GM18498 (cell line): Measurements from ENCODE around the gene FAT3.

Source experiments
- ATAC-seq: cut with Tn5 transposase; IDR thresholded peaks from one replicate; pipeline ENCODE4 v1.9.1; 2021; ENCODE audit warnings: mild to moderate bottlenecking, moderate library complexity; ENCODE audit not compliant: unreplicated experiment

Gene FAT3

GRCh38 chr11:92227230-92227814, 2.7 kb downstream of the FAT3 start:
- no peak for ATAC-seq

GRCh38 chr11:92227959-92228935, 3.6 kb downstream of the FAT3 start:
- ATAC-seq: no peak

DNA sequence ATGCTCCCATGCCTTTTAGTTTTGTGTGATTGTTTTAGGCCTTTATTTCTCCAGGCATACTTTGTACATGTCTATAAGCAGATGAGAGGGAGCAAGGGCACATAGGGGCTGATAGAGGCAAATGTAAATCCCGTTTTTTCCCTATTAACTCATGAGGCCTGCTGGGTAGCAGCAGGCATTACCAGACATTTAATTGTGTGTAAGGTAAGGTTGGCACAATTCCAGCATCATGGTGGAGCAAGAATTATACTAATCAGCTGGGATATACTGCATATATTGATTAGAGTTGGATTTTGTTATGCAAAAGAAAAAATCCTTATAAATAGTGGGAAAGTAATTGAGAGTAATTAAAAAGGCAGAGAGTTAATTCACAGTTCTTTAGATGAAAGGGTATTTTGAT, 12.2 kb downstream of the FAT3 start:
- ATAC-seq: no peak

DNA sequence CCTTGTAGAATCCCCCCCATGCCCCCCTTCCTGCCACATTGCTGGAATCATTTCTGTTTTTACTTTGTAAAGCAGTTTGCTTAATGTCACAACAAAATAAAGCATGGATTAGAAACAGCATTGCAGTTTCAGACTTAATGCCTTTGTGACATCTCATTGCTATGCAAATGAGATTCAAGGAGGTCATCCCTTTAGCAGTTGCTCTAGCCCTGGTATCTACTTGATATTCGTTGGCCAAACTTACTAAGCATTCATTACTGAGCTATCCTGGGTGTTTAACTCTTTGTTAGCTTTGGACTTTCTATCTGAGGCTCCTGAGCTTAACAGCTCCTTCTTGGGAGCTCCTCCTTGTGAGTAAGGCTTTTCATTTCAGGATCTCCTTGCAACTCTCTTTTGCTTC, 16.3 kb downstream of the FAT3 start:
- no peak for ATAC-seq

- ATAC-seq: no peak
Measured at GRCh38 chr11:92245700-92246271, 21.2 kb downstream of the FAT3 start.

- ATAC-seq: no peak
Measured at GRCh38 chr11:92246630-92247029, 22.0 kb downstream of the FAT3 start.

DNA sequence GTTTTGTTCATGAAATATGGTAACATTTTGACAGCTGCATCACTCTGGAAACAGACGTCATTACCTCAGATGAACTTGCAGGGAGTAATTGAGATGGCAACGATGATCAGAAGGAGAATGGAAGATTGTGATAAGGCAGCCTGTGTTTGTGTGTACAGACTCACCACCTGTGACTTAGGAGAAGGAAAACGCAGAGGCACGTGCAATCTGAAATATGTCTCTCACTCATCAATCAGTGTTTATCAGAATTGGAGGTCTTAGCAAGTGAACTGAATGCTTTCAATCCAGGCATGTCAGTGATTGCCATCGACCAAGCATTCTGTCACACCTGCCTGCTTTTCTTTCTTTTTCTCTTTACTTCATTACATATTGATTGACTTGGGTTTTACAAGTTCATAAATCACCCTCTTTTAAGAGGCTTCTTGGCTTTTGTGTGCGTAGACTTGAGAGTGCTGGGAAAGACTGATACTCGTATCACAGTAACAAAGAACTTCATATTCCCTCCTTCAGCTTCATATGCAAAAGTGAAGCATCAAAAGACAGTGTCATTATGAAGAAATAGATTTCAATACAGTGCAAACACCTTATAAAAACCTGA, 24.6 kb downstream of the FAT3 start:
- ATAC-seq: no peak

- no peak for ATAC-seq
Measured at GRCh38 chr11:92251980-92252379, 27.4 kb downstream of the FAT3 start.

DNA sequence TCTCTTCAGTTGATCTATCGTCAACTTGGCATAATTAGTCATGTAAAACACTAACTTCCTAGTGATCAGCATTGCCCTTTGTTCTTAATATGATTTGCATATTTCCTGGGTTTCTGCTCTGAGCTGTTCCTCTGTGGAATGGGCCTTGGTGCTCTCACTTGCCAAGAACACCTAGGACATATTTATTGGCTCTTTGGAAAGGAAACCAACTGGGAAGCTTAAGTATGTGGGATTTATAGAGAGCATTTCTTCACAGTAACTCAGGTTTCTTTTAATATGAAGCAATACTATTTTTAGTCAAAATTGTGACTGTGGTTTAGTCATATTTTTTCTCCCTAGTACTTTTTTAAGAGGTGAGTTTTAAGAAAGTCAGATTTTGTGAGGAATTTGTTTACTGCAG, 28.8 kb downstream of the FAT3 start:
- no peak for ATAC-seq

DNA sequence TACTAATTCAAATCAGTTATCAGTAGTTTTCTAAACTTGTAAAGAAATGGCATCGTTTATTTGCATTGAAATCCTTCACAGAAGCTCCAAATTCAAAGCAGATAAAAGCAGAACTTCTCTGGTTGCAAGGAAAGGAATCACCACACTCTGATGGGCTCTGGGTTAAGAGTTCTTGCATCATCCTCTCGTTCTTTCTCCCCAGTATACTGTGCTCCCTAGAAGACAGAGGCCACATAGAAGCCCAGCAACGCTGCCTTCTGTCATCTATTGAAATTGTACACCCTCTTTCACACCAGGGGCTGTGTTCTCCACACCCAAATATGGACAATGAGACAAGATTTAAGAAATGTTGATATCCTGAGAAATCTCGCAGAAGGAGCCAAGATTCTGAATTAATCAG, 29.3 kb downstream of the FAT3 start:
- ATAC-seq: no peak

DNA sequence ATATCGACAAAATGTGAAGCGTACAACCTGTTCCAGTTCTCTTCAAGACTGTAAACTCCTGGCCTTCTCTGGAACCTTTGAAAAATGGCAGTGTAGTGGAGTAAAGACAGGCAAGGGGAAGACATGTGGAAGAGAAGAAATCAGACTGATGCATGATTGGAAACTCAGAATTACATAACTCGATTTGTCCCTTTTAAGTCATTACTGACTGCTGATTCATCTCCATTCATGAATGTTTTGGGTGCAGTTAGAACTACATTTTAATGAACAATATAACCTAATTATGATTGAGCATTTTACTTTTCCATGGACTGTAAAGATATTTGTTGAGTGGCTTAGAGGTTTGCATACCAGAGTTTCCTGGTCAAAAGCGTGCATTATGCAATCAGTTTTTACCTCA, 32.9 kb downstream of the FAT3 start:
- ATAC-seq: no peak

GRCh38 chr11:92259861-92260260, 35.2 kb downstream of the FAT3 start:
- ATAC-seq: no peak

DNA sequence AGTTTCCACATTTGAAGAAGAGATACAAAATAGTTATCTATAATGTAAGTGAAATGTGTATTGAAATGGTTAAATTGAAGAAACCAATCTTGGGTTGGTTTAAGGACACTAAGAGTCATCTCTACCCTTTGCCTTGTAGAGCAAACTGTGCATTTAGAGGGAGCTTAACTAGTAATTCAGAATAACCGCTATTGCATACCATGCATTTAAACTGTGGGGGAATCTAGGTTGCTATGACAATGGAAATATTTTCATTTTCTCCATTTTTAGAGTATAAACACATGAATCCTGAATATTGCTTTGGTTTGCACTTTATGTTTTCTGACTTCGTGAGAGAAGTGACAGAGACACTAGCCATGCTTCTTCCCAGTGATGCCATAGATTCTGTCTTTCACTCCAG, 39.7 kb downstream of the FAT3 start:
- ATAC-seq: no peak

DNA sequence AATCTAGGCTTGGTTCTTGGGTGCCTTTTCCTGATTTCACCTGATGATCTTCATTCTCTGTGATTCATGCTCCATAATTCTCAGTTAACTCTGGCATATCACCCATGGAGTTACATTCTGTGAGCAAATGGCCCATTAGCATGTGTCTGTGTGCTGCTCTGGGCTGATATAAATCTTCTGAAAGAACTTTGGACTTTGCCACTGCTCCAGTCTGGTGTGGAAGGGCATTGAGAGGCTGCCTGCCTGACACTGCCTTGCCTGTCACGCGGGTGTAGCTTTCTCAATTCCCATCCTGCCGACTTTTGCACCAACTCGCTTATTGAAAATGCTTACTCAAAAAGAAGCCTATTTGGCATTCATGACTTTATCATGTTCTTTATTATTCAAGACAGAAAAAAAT, 42.2 kb downstream of the FAT3 start:
- no peak for ATAC-seq

DNA sequence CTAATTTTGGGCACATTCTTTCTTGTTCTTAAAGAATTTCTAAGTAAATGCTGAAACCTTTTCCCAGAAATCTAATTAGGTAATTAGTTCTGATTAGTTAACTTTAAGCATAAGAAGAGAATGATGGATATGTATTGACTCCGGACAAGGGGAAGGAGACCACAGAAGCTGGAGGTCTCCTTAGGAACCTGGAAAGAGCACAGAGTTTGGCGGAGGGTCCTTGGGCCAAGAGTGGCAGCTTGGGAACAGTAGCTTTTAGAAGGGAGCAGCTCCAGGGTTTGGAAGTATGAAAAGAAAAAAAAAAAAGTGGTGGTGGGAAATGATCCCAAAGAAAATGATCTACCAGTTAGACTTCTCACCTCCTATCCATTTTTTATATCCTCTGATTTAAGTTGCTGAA, 42.7 kb downstream of the FAT3 start:
- no peak for ATAC-seq

DNA sequence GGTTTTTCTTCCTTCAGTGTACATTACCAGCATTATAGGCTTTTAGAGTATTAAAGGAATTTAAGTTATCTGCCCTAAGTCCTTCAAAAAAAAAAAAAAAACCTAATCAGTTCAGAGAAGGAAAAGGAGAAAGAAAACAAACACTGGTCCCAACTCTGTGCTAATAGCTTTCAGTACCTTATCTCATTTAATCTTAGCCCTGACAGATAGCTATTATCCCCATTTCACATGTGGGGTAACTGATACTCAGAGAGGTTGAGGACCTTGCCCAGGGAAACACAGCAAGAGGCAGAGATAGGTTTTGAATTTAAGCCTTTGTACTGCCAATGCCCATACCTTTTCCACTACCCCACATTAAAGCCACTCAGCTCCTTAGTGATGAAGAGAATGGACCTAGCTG, 43.4 kb downstream of the FAT3 start:
- ATAC-seq: no peak

DNA sequence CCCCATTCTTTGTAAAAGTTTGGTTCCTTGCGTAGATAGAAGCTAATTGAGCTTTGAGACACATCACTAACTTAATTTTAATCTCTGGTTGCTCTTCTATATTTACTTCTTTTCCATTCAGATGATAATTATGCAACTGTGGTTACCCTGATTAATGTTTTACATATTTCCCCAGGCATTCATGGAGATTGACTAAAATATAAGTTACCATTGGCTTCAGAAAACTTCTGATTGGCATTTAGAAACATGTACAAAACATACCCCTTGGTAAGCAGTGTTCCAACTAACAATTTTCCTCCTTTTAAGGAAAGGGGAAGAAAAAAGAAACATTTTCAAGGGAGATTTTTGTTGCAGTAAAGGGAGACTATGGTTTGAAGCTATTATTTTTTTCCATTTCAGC, 43.9 kb downstream of the FAT3 start:
- no peak for ATAC-seq

DNA sequence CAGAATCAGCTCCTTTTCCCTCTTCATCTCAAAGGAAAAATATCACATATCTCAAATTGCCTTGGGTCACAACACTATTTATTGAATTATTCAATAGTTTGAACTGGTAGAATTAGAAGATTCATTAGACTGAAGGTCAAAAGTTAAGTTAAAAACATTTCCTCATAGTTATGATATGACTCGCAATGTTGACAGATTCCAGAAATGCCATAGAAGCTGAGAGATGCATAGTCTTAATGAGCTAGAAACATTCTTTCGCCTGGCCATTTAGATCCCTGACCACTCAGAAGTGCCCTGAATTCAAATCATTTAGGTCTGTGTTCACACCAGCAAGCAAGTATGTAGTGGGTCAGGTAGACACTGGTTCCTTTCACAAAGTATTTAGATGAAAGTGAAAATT, 44.4 kb downstream of the FAT3 start:
- no peak for ATAC-seq

DNA sequence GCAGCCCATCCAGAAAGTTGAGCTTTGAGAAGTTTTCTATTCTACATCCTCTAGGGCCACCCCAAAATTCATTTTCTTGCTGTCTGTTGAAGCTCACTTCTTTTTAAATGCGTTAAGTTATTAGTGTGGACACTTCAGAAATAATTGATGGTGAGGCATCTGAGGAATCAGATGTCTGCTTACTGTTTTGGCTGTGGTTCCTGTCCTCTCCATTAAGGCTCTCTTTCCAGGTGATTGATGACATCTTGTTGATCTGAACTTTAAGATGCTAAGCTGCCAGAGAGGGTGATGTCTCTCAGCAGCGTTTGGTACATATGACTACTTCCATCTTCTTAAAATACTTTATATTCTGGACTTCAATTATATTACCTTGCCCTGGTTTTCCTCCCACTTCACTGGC, 45.2 kb downstream of the FAT3 start:
- no peak for ATAC-seq

GRCh38 chr11:92272651-92273050, 48.0 kb downstream of the FAT3 start:
- ATAC-seq: no peak
